Activated CD4-positive, alpha-beta memory T cell treated with anti-CD3 and anti-CD28 coated beads for 36 hours (primary cell): ENCODE data around the gene PTX4. TPM values are rescaled to one million over a fixed set of nuclear protein-coding genes. Genes with fewer than 3 reads are reported as not detected.
"Not testable (repeated sequence)": the region's sequence is repeated elsewhere in the genome, so short reads cannot be mapped to it uniquely, and the experiment has no call there.

Experiments
- CTCF ChIA-PET: fragments of 350-600 bp; sonication (Branson Sonifier 250); formaldehyde crosslinking; loops from one replicate; lab custom pipeline; 2021; ENCODE audit warnings: antibody characterized with exemption, inconsistent platforms; lab: Charles Lee
- POLR2A ChIA-PET: fragments of 350-600 bp; sonication (Branson Sonifier 250); formaldehyde crosslinking; loops from one replicate; lab custom pipeline; 2021; ENCODE audit warnings: antibody characterized with exemption; lab: Charles Lee
- DNase-seq: peaks from one replicate; pipeline ENCODE4 v3.0.0-alpha.2; 2020
- H3K27ac Mint-ChIP-seq: one replicate; pipeline ENCODE4 v1.8.0; 2021; ENCODE audit warnings: mixed read lengths
- H3K27me3 Mint-ChIP-seq: one replicate; pipeline ENCODE4 v1.8.0; 2021; ENCODE audit warnings: mixed read lengths
- H3K36me3 Mint-ChIP-seq: one replicate; pipeline ENCODE4 v1.8.0; 2021; ENCODE audit warnings: mixed read lengths
- H3K4me1 Mint-ChIP-seq: one replicate; pipeline ENCODE4 v1.8.0; 2021; ENCODE audit warnings: low read depth, mixed read lengths
- H3K4me3 Mint-ChIP-seq: one replicate; pipeline ENCODE4 v1.8.0; 2021; ENCODE audit warnings: mild to moderate bottlenecking, mixed read lengths
- H3K9me3 Mint-ChIP-seq: one replicate; pipeline ENCODE4 v1.8.0; 2021; ENCODE audit warnings: mixed read lengths
- intact Hi-C: fragments of 100-400 bp; cut with micrococcal nuclease; formaldehyde crosslinking; loops from one replicate; pipeline ENCODE4 v1.15.1; 2023
- total RNA-seq, 2 experiments: library from RNA; stranded (reverse); gene quantifications; one replicate each; pipeline ENCODE4 v1.2.3, GENCODE V29; 2021

PTX4 gene
- total RNA-seq, 2 experiments from 2014 or later = not detected

DNA sequence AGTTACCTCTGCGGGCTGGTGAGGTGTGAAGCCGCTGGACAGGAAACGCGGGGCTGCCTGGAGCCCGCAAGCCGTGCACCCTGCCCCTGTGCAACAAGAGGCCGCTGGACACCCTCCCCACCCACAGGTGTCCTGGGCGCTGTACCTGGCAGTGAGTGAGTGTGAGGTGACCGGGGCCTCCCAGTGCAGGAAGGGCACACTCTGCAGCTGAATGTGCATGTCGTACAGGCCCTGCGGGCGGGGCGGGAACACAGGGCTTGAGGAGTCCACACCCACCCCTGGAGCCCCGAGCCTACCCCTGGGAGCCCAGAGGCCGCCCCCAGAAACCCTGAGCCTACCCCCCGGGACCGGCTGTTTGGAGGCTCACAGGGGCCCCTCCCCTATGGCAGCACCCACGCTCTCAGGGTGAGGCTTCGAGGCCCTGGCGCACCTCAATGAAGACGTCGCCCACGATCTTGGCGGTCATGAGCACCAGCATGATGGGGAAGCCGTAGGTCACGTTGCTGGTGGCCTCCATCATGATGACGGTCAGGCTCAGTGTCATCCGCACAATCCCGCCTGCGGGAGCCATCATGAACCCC lies 40.1 kb downstream of the PTX4 start:
- CTCF ChIA-PET = no interaction called here
- POLR2A ChIA-PET = no interaction called here
- Mint-ChIP-seq H3K27ac (no peak overlapping the region), H3K36me3 (peaks cover 2% of the 10 kb centered on the region), H3K27me3 (no peaks in the 10 kb centered on the region), H3K9me3 (no peaks in the 10 kb centered on the region), H3K4me3 (no peak overlapping the region), H3K4me1 (peaks cover under 1% of the 10 kb centered on the region)
- intact Hi-C loops = no loop called here
- no peak for DNase-seq

DNA sequence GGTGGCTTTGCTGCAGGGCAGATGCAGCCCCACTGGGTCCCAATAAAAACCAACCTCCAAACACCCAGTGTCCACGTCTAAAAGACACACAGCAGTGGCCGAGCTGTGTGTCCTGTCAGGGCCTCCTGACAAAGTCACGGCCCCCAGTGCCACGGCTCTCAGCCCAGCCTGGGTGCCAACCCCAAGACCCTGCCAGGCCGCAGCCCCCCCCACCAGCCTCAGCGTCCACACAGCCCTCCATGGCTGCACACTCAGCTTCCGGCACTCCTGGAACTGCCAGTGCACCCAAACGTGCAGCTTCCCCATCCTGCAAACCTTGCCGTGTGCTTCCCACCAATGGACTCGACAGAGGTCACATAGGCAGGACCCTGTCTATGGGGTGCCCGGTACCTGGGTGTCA lies 40.8 kb downstream of the PTX4 start:
- H3K4me1 Mint-ChIP-seq = no peaks in the 10 kb centered on the region
- ChIA-PET POLR2A (interaction anchor here (0.6 kb wide), 1 partner anchor 191 kb away, joined by 3 read pairs; no protein-coding TSS in a partner anchor), CTCF (no interaction called here)
- H3K27ac Mint-ChIP-seq = no peak overlapping the region
- no peak overlapping the region for H3K4me3 Mint-ChIP-seq
- no peak for DNase-seq
- intact Hi-C loops = no loop called here
- peaks cover 2% of the 10 kb centered on the region for H3K36me3 Mint-ChIP-seq
- H3K27me3 Mint-ChIP-seq = no peaks in the 10 kb centered on the region
- no peaks in the 10 kb centered on the region for H3K9me3 Mint-ChIP-seq

DNA sequence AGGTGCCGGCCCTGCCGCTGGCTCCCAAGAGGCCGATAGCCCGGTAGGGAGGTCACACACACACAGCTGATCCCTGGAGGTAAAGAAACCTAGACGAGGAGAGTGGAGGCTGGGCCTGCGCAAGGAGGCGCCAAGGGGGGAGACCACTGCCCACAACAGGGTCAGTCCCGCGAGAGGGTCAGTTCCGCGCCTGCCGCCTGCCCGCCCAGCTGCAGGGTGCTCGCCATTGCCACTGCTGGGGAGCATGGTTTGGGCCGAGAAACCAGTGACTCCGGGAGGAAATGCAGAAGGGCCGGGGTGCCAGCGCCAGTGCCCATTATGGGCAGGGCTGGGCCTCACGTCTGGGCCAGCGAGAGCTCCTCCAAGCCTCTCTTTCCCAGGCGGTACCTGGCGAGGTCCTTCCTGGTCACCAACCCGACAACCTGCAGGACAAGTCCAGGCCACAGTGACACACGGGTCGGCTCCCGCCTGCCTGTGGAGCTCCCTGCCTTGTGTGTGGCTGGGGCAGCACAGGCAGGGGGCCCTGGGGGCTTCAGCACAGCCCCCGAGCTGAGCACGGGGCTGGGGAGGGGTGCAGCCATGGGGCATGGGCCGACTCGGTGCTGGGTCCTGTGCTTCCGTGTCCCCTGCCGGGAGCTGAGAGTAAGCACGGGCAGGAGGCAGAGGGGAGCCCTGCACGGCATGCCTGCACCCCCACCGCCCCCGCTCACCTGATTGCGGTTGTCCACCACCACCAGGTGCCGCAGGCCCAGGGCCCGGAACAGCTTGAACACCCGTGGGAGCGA lies 42.3 kb downstream of the PTX4 start:
- no peaks in the 10 kb centered on the region for H3K4me1 Mint-ChIP-seq
- POLR2A ChIA-PET = no interaction called here
- no peaks in the 10 kb centered on the region for H3K9me3 Mint-ChIP-seq
- H3K27ac Mint-ChIP-seq = no peak overlapping the region
- intact Hi-C loops = no loop called here
- CTCF ChIA-PET = no interaction called here
- H3K36me3 Mint-ChIP-seq = peaks cover 2% of the 10 kb centered on the region
- no peak for DNase-seq
- no peaks in the 10 kb centered on the region for H3K27me3 Mint-ChIP-seq
- no peak overlapping the region for H3K4me3 Mint-ChIP-seq

DNA sequence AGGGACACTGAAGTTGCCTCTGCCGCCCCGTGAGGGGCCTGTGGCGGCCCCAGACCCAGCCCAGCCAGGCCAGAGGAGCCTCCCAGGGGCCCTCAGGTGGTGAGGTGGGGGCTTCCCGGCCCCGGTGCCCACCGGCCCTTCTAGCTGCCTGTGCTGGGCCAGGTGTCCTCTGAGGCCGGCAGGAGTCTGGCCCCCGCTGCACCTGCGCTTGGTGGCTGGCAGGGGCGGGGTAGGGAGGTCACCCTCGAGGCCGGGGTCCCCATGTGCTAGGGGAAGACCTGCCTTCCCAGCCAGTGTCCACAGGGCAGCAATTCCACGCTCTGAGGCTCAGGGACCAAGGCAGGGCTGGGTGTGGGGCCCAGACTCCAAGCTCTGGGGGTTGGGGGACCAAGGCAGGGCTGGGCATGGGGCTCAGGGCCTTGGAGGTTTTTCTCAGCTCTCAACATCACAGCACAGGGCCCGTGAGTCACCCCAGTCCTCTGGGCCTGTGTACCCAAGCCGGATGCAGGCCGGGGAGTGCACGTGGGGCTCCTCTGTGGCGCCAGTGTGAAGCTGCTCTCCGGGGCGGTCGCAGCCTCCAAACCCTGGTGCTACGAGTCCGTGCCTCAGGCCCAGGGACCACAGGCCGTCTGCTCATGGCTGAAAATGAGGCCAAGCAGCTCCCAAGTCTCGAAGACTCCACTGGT lies 43.1 kb downstream of the PTX4 start:
- Mint-ChIP-seq H3K27me3 (no peaks in the 10 kb centered on the region), H3K27ac (no peak overlapping the region), H3K9me3 (no peaks in the 10 kb centered on the region), H3K36me3 (no peaks in the 10 kb centered on the region), H3K4me3 (no peak overlapping the region), H3K4me1 (no peaks in the 10 kb centered on the region)
- intact Hi-C loops = no loop called here
- ChIA-PET POLR2A (no interaction called here), CTCF (no interaction called here)
- no peak for DNase-seq

GRCh38 chr16:1444730-1445517 lies 43.8 kb downstream of the PTX4 start:
- no peak overlapping the region for H3K27ac Mint-ChIP-seq
- no peak for DNase-seq
- no peaks in the 10 kb centered on the region for H3K4me1 Mint-ChIP-seq
- POLR2A ChIA-PET = no interaction called here
- H3K27me3 Mint-ChIP-seq = no peaks in the 10 kb centered on the region
- no peaks in the 10 kb centered on the region for H3K9me3 Mint-ChIP-seq
- CTCF ChIA-PET = no interaction called here
- H3K4me3 Mint-ChIP-seq = no peak overlapping the region
- no peaks in the 10 kb centered on the region for H3K36me3 Mint-ChIP-seq
- intact Hi-C loops = no loop called here

DNA sequence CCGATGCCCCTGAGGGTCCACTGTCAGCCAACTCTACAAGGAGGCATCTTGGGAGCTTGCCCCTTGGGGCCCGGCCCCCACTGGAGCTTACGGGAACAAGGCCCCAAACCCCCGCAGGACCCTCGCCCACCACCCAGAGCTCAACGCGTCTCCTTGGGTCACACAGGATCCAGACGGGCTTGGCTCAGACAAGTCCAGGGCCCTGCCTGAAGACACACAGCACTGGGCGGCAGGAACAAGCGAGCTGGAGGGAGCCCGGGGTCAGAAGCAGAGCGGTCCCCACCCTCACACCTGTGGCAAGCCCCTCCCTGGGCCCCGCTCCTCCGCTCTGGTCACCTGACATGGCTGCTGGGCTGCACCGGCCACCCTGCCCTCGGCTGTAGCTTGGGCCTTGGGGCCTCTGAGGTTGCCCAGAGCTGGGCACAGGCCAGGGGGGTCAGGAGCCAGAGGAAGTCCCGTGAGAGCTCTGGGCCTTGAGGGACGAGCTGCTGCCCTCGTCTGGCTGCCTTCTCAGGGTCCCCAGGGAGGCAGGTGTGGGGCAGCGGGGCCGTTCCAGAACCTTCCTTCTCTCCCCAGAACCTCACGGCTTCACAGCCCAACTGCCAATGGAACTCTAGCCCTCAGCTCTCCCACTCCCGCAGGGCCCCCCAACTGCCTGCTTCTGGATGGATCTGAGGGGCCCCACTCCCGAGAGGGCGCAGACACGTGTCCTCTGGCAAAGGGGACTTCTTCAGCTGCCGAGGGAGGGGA lies 44.6 kb downstream of the PTX4 start, which contains the start of gene CCDC154:
Gene CCDC154 (minus strand): TSS at position 577 of the 750 bp plus-strand sequence. CDS start 234 bp downstream, at position 343.
- DNase-seq = no peak
- no peaks in the 10 kb centered on the region for H3K4me1 Mint-ChIP-seq
- ChIA-PET CTCF (no interaction called here), POLR2A (no interaction called here)
- no peak within 1 kb of the TSS for H3K4me3 Mint-ChIP-seq
- no peaks in the 10 kb centered on the region for H3K27me3 Mint-ChIP-seq
- no peaks in the 10 kb centered on the region for H3K9me3 Mint-ChIP-seq
- intact Hi-C loops = no loop called here
- no peaks in the 10 kb centered on the region for H3K36me3 Mint-ChIP-seq
- H3K27ac Mint-ChIP-seq = no peak within 1 kb of the TSS

DNA sequence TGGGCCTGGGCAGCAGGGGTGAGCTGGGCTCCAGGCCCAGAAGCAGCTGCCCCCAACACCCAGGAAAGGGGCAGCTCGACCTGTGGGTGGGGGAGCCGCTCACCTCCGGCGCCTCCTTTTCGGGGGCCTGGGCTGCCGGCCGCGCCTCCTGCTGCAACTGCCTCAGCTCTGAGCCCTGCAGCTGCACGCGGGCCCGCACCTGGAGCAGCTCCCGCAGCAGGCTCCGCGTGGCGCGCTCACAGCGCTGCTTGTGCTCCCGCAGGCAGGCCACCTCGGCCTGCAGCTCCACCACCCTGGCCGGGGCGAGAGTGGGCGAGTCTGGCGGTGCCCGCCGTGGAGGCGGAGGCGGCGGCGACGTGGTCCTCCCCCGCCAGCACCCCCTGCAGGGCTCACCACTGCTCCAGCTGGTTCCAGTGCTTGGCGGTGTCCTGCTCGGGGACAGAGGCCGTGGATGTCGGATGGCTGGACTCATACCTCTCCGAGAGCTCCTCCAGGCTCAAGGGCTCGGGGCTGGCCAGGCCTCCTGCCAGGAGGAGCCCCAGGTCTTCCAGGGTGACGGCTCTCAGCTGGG lies 45.3 kb downstream of the PTX4 start:
- ChIA-PET POLR2A (no interaction called here), CTCF (no interaction called here)
- Mint-ChIP-seq H3K36me3 (no peaks in the 10 kb centered on the region), H3K9me3 (no peaks in the 10 kb centered on the region), H3K4me1 (no peaks in the 10 kb centered on the region), H3K27me3 (no peaks in the 10 kb centered on the region), H3K4me3 (no peak overlapping the region), H3K27ac (no peak overlapping the region)
- intact Hi-C loops = no loop called here
- no peak for DNase-seq

DNA sequence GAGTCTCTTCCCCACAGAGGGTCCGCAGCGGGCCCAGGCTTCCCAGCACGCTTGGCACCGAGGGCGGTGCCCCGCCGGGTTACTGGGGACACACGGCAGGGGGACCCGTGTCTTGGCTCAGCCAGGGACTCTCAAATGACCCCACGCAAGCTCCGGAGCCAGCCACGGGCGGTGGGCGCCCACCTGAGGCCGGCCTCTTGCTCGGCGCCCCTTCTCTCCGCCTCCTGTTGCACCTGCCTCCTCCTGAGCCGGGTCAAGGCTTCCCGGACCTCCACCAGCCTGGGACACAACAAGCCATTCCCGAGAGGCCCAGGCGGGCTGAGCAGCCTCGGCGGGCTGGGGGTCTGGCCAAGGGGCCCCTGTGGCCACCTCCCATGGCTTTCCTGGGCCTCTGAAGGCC lies 46.0 kb downstream of the PTX4 start:
- H3K9me3 Mint-ChIP-seq = no peaks in the 10 kb centered on the region
- no peak for DNase-seq
- H3K27me3 Mint-ChIP-seq = no peaks in the 10 kb centered on the region
- no peak overlapping the region for H3K4me3 Mint-ChIP-seq
- POLR2A ChIA-PET = no interaction called here
- intact Hi-C loops = no loop called here
- H3K36me3 Mint-ChIP-seq = no peaks in the 10 kb centered on the region
- CTCF ChIA-PET = no interaction called here
- H3K4me1 Mint-ChIP-seq = no peaks in the 10 kb centered on the region
- no peak overlapping the region for H3K27ac Mint-ChIP-seq

DNA sequence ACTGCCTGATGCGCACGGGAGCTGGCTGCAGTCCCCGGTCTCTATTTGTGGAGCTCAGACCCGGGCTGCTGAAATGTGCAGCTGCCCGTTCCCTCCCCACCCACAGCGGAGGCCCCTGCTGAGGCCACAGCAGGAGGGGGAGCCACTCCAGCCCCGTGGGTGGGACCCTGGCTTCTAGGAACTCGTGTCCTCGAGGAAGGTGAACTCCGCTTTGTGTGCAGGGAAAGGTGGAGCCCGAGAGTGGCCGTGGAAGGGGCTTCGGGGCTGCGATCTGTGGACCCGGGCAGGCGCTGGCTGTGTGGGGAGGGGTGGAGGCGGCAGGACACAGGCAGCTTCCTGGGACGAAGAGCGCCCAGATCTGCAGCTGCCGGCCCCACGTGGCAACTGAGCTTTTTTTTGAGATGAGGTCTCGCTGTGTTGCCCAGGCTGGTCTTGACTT lies 47.3 kb downstream of the PTX4 start:
- DNase-seq = no peak
- no peaks in the 10 kb centered on the region for H3K9me3 Mint-ChIP-seq
- H3K4me3 Mint-ChIP-seq = no peak overlapping the region
- no peaks in the 10 kb centered on the region for H3K27me3 Mint-ChIP-seq
- intact Hi-C loops = no loop called here
- ChIA-PET POLR2A (no interaction called here), CTCF (interaction anchor here (0.9 kb wide), 1 partner anchor 76 kb away, joined by 4 read pairs; no protein-coding TSS in a partner anchor)
- H3K36me3 Mint-ChIP-seq = no peaks in the 10 kb centered on the region
- H3K4me1 Mint-ChIP-seq = no peaks in the 10 kb centered on the region
- no peak overlapping the region for H3K27ac Mint-ChIP-seq

DNA sequence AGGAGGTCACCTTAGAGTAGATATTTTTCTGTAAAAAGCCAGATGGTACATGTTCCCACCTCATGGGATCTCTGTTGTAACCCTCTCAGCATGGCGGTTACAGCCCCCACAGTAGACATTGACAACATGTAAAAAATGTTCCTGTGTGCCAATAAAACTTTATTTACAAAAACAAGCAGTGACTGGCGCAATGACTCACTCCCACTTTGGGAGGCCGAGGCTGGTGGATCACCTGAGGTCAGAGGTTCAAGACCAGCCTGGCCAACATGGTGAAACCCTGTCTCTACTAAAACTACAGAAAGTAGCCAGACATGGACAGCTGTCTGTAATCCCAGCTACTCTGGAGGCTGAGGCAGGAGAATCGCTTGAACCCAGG lies 49.1 kb downstream of the PTX4 start:
- H3K36me3 Mint-ChIP-seq, CTCF ChIA-PET, intact Hi-C loops, DNase-seq, H3K4me1 Mint-ChIP-seq, H3K27me3 Mint-ChIP-seq, H3K9me3 Mint-ChIP-seq, POLR2A ChIA-PET, H3K4me3 Mint-ChIP-seq, H3K27ac Mint-ChIP-seq: not testable (repeated sequence)

GRCh38 chr16:1439058-1439698 lies 49.6 kb downstream of the PTX4 start:
- intact Hi-C loops = no loop called here
- no peaks in the 10 kb centered on the region for H3K4me1 Mint-ChIP-seq
- no peaks in the 10 kb centered on the region for H3K36me3 Mint-ChIP-seq
- POLR2A ChIA-PET = no interaction called here
- no peak overlapping the region for H3K4me3 Mint-ChIP-seq
- CTCF ChIA-PET = no interaction called here
- H3K27me3 Mint-ChIP-seq = no peaks in the 10 kb centered on the region
- DNase-seq = no peak
- H3K27ac Mint-ChIP-seq = no peak overlapping the region
- no peaks in the 10 kb centered on the region for H3K9me3 Mint-ChIP-seq
